Thymus (tissue), 11 donors: ENCODE measurements around the gene LIMS2. TPM values are rescaled to one million over a fixed set of nuclear protein-coding genes. Genes with fewer than 3 reads are reported as not detected.
A peak's percentile ranks its signal among the peaks of the same experiment; 100 is the strongest.

ENCODE experiments used
- DNase-seq, 9 donors: peaks; one replicate each; pipeline ENCODE4 v3.0.0-alpha.2; 2013; ENCODE audit warnings: low spot score in 9 of 9, low read depth in 6 of 9, missing footprints in 1 of 9
- H3K27ac ChIP-seq, 2 donors: one replicate each; pipeline ENCODE4 v1.5.1; 2013; ENCODE audit warnings: control low read depth in 1 of 2, low read depth in 1 of 2, low read length in 1 of 2, mild to moderate bottlenecking in 1 of 2, moderate library complexity in 1 of 2
- H3K27me3 ChIP-seq, 2 donors: one replicate each; pipeline ENCODE4 v1.5.1; 2013; ENCODE audit warnings: low read length in 1 of 2; ENCODE audit not compliant: control insufficient read depth in 2 of 2, insufficient read depth in 1 of 2
- H3K36me3 ChIP-seq, 2 donors: one replicate each; pipeline ENCODE4 v1.5.1; 2013; ENCODE audit warnings: low read length in 1 of 2, mild to moderate bottlenecking in 1 of 2, moderate library complexity in 1 of 2; ENCODE audit not compliant: control insufficient read depth in 2 of 2, insufficient read depth in 2 of 2
- H3K4me1 ChIP-seq, 2 donors: one replicate each; pipeline ENCODE4 v1.5.1; 2013; ENCODE audit warnings: low read length in 2 of 2; ENCODE audit not compliant: control insufficient read depth in 2 of 2, insufficient read depth in 2 of 2
- H3K4me3 ChIP-seq, 2 donors: one replicate each; pipeline ENCODE4 v1.5.1; 2013; ENCODE audit warnings: low read length in 2 of 2, control low read depth in 1 of 2, mild to moderate bottlenecking in 1 of 2
- H3K9me3 ChIP-seq, 2 donors: one replicate each; pipeline ENCODE4 v1.5.1; 2013; ENCODE audit warnings: low read length in 1 of 2, mild to moderate bottlenecking in 1 of 2; ENCODE audit not compliant: control insufficient read depth in 2 of 2, insufficient read depth in 1 of 2
- WGBS: extraction: QIAGEN DNeasy Blood & Tissue Kit; methylation state at CpG from one replicate; pipeline ENCODE4 v1.1.7; 2013; 5-methylcytosine and 5-hydroxymethylcytosine counted together
- polyA plus RNA-seq: library from polyadenylated mRNA; stranded (reverse); fragments of 200-250 nt; gene quantifications from one replicate; pipeline ENCODE4 v1.2.3, GENCODE V29; 2013
- total RNA-seq: library from RNA; stranded (reverse); fragments of 120-200 nt; gene quantifications from one replicate; pipeline ENCODE4 v1.2.4, GENCODE V29; 2013
- donor health status: healthy.

The LIMS2 gene
- total and polyA plus RNA-seq, 2 donors: 8.7 to 45.1 TPM

- Histone ChIP-seq H3K4me1 (peaks cover 10 to 39% of the 10 kb centered on the region in 2 donors), H3K9me3 (peaks cover 0 to 4% of the 10 kb centered on the region in 2 donors), H3K36me3 (no peaks in the 10 kb centered on the region), H3K27me3 (peaks cover 0 to 11% of the 10 kb centered on the region in 2 donors), H3K27ac (no peak overlapping the region), H3K4me3 (no peak overlapping the region)
- DNase-seq: peak in 3 of 9 donors; percentile 53 to 67 (median 55)
- WGBS: 88% methylated on average over 38 of the region's 38 CpGs
Observed at GRCh38 chr2:127623388-127624319, 51.7 kb downstream of the LIMS2 start.

- no peaks in the 10 kb centered on the region for H3K36me3 ChIP-seq
- WGBS: 94% methylated on average over 21 of the region's 21 CpGs
Observed at GRCh38 chr2:127622561-127623387, 52.6 kb downstream of the LIMS2 start.

GRCh38 chr2:127621981-127622431 is 53.3 kb downstream of the LIMS2 start:
- Histone ChIP-seq H3K4me3 (no peak overlapping the region), H3K4me1 (peaks cover 12 to 51% of the 10 kb centered on the region in 2 donors), H3K27me3 (peaks cover 0 to 11% of the 10 kb centered on the region in 2 donors), H3K36me3 (no peaks in the 10 kb centered on the region), H3K27ac (no peak overlapping the region), H3K9me3 (peaks cover 0 to 4% of the 10 kb centered on the region in 2 donors)
- 99% methylated on average over 15 of the region's 15 CpGs for WGBS
- no peak for DNase-seq

More at GRCh38 chr2:127622561-127623387, 52.6 kb downstream of the LIMS2 start:
- Histone ChIP-seq H3K9me3 (peaks cover 0 to 4% of the 10 kb centered on the region in 2 donors), H3K27me3 (peaks cover 0 to 11% of the 10 kb centered on the region in 2 donors), H3K4me1 (peaks cover 10 to 46% of the 10 kb centered on the region in 2 donors), H3K4me3 (no peak overlapping the region), H3K27ac (no peak overlapping the region)
- DNase-seq: no peak

GRCh38 chr2:127620866-127621265 is 54.5 kb downstream of the LIMS2 start:
- WGBS: 54% methylated on average over 3 of the region's 3 CpGs
- Histone ChIP-seq H3K27me3 (peaks cover 0 to 6% of the 10 kb centered on the region in 2 donors), H3K4me1 (peaks cover 23 to 62% of the 10 kb centered on the region in 2 donors), H3K36me3 (no peaks in the 10 kb centered on the region), H3K27ac (no peak overlapping the region), H3K4me3 (no peak overlapping the region), H3K9me3 (peaks cover 0 to 4% of the 10 kb centered on the region in 2 donors)
- DNase-seq: no peak

GRCh38 chr2:127619877-127620705 is 55.2 kb downstream of the LIMS2 start:
- Histone ChIP-seq H3K9me3 (peaks cover 0 to 4% of the 10 kb centered on the region in 2 donors), H3K4me1 (peaks cover 30 to 67% of the 10 kb centered on the region in 2 donors), H3K27me3 (peaks cover 0 to 5% of the 10 kb centered on the region in 2 donors), H3K27ac (no peak overlapping the region), H3K36me3 (no peaks in the 10 kb centered on the region), H3K4me3 (no peak overlapping the region)
- WGBS: 51% methylated on average over 16 of the region's 16 CpGs
- peak in 1 of 9 donors; percentile 47 for DNase-seq

- no peak for DNase-seq
- no peaks in the 10 kb centered on the region for H3K27me3 ChIP-seq
- peaks cover 0 to 4% of the 10 kb centered on the region in 2 donors for H3K9me3 ChIP-seq
- H3K4me3 ChIP-seq: no peak overlapping the region
- 95% methylated on average over 6 of the region's 6 CpGs for WGBS
- no peaks in the 10 kb centered on the region for H3K36me3 ChIP-seq
- no peak overlapping the region for H3K27ac ChIP-seq
- H3K4me1 ChIP-seq: peaks cover 37 to 74% of the 10 kb centered on the region in 2 donors
Observed at GRCh38 chr2:127619203-127619590, 56.1 kb downstream of the LIMS2 start.

- Histone ChIP-seq H3K4me3 (no peak overlapping the region), H3K27ac (no peak overlapping the region), H3K36me3 (no peaks in the 10 kb centered on the region), H3K9me3 (peaks cover 0 to 4% of the 10 kb centered on the region in 2 donors), H3K4me1 (peaks cover 37 to 73% of the 10 kb centered on the region in 2 donors), H3K27me3 (no peaks in the 10 kb centered on the region)
- 74% methylated on average over 7 of the region's 7 CpGs for WGBS
- DNase-seq: no peak
Observed at GRCh38 chr2:127618551-127619202, 56.7 kb downstream of the LIMS2 start.
